Measurements from ENCODE around the gene NCMAP. TPM values are rescaled to one million over a fixed set of nuclear protein-coding genes. Genes with fewer than 3 reads are reported as not detected.

NCMAP gene
- total and polyA plus RNA-seq, 2 of the 4 experiments (the other 2 are of a cell fraction): not detected

GRCh38 chr1:24570265-24571125 lies 14.6 kb downstream of the NCMAP start:
- Histone ChIP-seq H2AFZ (replicated peaks; ENCODE audit: low read length, poor library complexity) (no peak overlapping the region), H2BK15ac (ENCODE audit: low read depth, low read length) (no peak overlapping the region), H3K4me1 (ENCODE audit: control insufficient read depth, insufficient read depth, low read length) (no peaks in the 10 kb centered on the region), H3K14ac (replicated peaks; ENCODE audit: low read depth, low read length) (no peak overlapping the region), H3K27ac (ENCODE audit: insufficient read depth, low read length) (no peak overlapping the region), H2AK9ac (replicated peaks; ENCODE audit: low read depth, low read length, poor library complexity) (no peak overlapping the region), H4K8ac (ENCODE audit: low read depth in 2 of 2, low read length in 2 of 2) (no peak overlapping the region), H3K79me1 (ENCODE audit: low read depth in 1 of 2, low read length in 2 of 2) (no peaks in the 10 kb centered on the region), H3K18ac (ENCODE audit: low read depth, low read length) (no peak overlapping the region), H3K23ac (ENCODE audit: low read depth, low read length) (no peak overlapping the region), H3K9ac (ENCODE audit: low read depth, low read length) (no peak overlapping the region), H2AK5ac (ENCODE audit: low read depth, low read length) (no peak overlapping the region), H4K91ac (ENCODE audit: insufficient read depth, low read depth, low read length) (no peak overlapping the region), H2BK120ac (ENCODE audit: low read depth, low read length) (no peak overlapping the region), H3K36me3 (ENCODE audit: control insufficient read depth, insufficient read depth, low read length) (no peaks in the 10 kb centered on the region), H3K4ac (ENCODE audit: low read depth, low read length) (no peak overlapping the region), H3K9me1 (ENCODE audit: insufficient read depth, low read length) (no peaks in the 10 kb centered on the region), H4K5ac (ENCODE audit: low read depth, low read length) (no peak overlapping the region), H2BK5ac (ENCODE audit: low read depth, low read length, poor library complexity, severe bottlenecking) (no peak overlapping the region), H3K56ac (ENCODE audit: extremely low read depth, insufficient read depth, low read length) (no peak overlapping the region), H4K20me1 (ENCODE audit: insufficient read depth, low read length) (no peaks in the 10 kb centered on the region), H3K27me3 (ENCODE audit: control insufficient read depth, insufficient read depth, low read length) (peaks cover 3% of the 10 kb centered on the region; the same call in 1 of the 2 replicates), H3K4me3 (ENCODE audit: insufficient read depth, low read depth, low read length) (no peak overlapping the region), H3K9me3 (ENCODE audit: control insufficient read depth, insufficient read depth, low read length) (no peaks in the 10 kb centered on the region), H2BK20ac (ENCODE audit: low read depth, low read length) (no peak overlapping the region), H3K4me2 (ENCODE audit: low read depth, low read length) (no peak overlapping the region)
- 80% methylated on average over 1 of the region's 10 CpGs; no CpG with 5 or more reads in 1 of the 2 experiments for WGBS, 2 experiments (ENCODE audit: extremely low coverage in 2 of 2, insufficient read length in 1 of 2)
- ATAC-seq (ENCODE audit: low read depth): no peak
- in situ Hi-C loops (cut with MboI; ENCODE audit: low sequenced_read_pairs) (no loop called here), intact Hi-C loops (cut with micrococcal nuclease) (no loop called here), dilution Hi-C loops (cut with HindIII; ENCODE audit: low sequenced_read_pairs, unreplicated experiment) (no loop called here)
- CTCF ChIA-PET: interaction anchor here (1.3 kb wide), 1 partner anchor 17 kb away, joined by 3 read pairs; no protein-coding TSS in a partner anchor
- no TSS peak for BruUV-seq (replicated peaks)
- POLR2A ChIA-PET (ENCODE audit: unreplicated experiment): no interaction called here
- DNase-seq: no peak
- TF ChIP-seq CTCF (conservative IDR thresholded peaks at IDR 0.05; ENCODE audit: low read depth, low read length) (no peak), BHLHE40 (IDR thresholded peaks at IDR 0.05; ENCODE audit: low read depth, low read length) (no peak), POLR2A (IDR thresholded peaks at IDR 0.05; ENCODE audit: low read depth, low read length) (no peak), NFE2L2 (IDR thresholded peaks at IDR 0.05; ENCODE audit: low read depth, low read length) (no peak), USF2 (IDR thresholded peaks at IDR 0.05; ENCODE audit: low read depth, low read length) (no peak), CEBPB (IDR thresholded peaks at IDR 0.05; ENCODE audit: low read depth, low read length) (no peak), CHD1 (IDR thresholded peaks at IDR 0.05; ENCODE audit: low read depth, low read length) (no peak), ELK1 (IDR thresholded peaks at IDR 0.05; ENCODE audit: borderline replicate concordance, low read depth, low read length) (no peak), MAFK (IDR thresholded peaks at IDR 0.05; ENCODE audit: low read depth, low read length) (no peak), RFX5 (IDR thresholded peaks at IDR 0.05; ENCODE audit: low read depth, low read length) (no peak), RAD21 (IDR thresholded peaks at IDR 0.05; ENCODE audit: low read length) (no peak), MXI1 (IDR thresholded peaks at IDR 0.05; ENCODE audit: borderline replicate concordance, low read depth, low read length) (no peak), FOS (IDR thresholded peaks at IDR 0.05; ENCODE audit: low read depth, low read length) (no peak), MAZ (IDR thresholded peaks at IDR 0.05; ENCODE audit: borderline replicate concordance, low read depth, low read length) (no peak), SMC3 (IDR thresholded peaks at IDR 0.05; ENCODE audit: low read depth, low read length) (no peak)
